EH (cell line): Measurements from ENCODE around the gene BCAS3.

Experiments used
- DNase-seq: peaks from one replicate; pipeline ENCODE4 v3.0.0-alpha.2; 2015; ENCODE audit warnings: low read depth

The BCAS3 gene

DNA sequence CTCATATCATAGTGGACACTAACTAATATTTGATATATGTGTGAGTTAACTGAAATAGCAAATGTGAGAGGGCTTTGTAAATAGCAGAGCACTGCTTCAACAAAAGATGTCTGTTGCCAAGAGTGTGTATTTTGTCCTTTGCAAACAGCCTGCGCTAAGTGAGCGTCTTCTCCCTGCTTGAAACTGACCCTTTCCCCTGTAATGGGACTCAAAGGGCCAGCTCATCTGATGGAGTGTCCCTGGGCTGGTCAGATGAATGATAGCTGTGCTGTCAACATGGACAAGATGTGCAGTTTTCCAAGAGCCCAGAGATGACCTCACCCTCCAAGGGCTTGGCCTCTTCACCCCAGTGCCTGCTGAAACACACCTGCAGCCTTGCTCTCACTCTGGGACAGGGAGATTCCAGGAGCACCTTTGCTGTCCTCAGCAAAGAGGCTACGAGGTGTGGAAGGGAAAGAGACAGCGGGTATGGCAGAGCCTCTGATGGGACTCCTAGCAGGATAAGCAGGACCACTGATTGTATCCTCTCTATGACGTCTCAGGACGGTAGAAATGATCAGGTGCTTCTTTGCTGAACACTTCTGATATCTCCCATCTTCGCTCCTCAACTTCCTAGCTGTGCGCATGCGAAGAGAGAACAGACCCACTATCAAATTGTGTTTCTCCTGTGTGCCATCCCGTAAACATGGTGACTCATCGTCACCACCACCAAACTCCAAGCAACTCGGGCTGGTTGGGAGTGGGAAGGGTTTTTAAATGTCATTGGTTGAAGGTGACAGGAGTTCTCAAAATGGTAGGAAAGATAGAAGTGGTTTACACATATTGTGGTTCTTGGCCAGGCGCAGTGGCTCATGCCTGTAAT is 686.2 kb downstream of the BCAS3 start:
- DNase-seq: no peak

DNA sequence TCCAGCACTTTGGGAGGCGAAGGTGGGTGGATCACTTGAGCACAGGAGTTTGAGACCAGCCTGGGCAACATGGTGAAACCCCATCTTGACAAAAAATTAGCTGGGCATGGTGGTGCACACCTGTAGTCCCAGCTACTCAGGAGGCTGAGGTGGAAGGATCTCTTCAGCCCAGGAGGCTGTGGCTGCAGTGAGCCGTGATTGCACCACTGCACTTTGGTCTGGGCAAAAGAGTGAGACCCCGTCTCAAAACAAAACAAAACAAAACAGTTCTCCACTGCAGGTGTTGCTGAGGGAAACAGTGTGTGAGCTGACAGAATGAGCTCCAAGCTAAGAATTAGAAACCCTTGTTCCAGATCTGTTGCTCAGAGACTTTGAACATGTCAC is 686.8 kb downstream of the BCAS3 start:
- DNase-seq: no peak

DNA sequence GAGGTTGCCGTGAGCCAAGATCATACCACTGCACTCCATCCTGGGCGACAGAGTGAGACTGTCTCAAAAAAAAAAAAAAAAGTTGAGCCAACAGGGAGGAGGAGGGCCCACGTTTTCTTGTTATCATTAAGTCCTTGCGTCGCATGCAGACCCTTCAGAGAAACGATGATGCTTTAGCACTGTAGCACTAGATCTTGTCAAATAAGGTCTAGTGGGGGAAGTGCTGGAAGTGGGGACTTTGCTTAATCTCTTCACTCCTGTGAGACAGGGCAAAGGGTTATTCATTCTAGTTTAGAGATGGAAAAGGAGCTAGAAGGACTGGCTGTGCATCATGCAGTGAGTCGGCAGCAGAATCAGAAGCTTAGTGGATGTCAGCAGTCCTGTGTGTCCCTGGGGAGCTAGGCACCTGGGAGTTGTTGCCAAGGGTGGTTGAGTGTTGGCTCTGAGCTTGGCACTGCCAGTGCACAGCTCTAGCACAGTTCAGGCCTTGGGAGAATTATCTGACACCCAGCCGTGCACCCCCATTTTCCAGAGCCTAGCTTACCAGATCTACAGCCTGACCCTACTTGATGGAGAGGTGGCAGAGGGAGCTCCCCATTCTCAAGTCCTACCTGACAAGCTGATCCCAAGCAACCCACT is 688.5 kb downstream of the BCAS3 start:
- no peak for DNase-seq

DNA sequence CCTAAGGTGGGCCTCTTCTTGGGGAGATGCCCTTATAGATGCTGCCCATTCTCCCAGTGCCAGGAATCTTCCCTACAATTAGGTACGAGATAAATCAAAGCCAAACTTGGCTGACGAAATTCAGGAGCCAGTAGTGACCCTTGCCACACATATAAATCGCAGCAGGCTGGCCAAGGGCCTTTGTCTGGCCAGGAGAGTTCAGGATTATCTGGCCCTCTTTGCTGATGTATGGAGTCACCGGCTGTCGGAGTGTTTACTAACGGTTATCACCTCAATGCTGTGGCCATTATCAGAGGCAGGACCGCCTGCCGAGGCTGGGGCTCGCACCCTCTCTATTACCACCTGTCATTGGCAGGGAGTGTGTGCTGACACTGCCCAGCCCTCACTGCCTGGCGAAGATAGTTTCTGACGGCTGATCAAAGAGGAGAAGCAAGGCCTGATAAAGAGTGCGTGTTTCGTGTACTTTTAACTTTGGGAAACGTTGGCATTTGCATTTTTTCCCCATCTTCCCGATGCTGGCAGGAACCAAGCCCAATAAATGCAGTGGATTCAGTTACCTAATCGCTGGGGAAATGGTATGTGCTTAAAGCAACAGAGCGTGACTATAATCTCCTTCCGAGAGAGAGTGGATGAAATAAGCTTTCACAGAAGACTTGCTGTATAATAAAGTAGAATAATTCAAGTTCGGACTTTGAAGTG is 689.2 kb downstream of the BCAS3 start:
- no peak for DNase-seq

DNA sequence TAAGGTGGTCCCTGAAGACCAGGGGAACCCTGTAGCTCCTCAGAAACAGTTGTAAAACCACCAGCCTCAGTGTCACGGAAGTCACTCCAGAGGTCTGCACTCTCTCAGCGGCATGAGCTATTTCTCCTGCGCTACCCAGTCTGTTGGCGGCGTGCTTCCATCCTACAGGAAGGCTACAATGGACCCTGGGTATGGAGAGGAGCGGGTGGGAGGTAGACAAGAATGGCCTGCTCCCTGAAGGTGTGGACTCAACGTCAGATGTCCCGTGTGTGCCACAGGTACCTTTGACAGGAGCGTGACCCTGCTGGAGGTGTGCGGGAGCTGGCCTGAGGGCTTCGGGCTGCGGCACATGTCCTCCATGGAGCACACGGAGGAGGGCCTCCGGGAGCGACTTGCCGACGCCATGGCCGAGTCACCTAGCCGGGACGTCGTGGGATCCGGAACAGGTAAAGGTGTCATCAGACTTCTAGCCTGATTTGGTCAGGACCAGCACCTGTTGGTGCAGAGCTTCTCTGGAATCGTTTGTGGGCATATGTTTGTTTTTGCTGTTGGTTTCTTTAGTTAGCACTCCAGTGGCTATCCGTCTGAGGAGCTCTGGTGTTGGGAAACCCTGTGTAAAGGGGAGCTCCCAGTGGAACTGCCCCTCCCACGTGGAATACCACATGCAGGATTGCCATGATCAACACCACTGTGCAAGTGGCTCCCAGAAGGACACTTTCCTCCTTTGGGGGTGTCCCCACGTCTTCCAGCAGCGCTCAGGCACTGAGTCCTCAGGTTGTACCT is 690.6 kb downstream of the BCAS3 start:
- no peak for DNase-seq

DNA sequence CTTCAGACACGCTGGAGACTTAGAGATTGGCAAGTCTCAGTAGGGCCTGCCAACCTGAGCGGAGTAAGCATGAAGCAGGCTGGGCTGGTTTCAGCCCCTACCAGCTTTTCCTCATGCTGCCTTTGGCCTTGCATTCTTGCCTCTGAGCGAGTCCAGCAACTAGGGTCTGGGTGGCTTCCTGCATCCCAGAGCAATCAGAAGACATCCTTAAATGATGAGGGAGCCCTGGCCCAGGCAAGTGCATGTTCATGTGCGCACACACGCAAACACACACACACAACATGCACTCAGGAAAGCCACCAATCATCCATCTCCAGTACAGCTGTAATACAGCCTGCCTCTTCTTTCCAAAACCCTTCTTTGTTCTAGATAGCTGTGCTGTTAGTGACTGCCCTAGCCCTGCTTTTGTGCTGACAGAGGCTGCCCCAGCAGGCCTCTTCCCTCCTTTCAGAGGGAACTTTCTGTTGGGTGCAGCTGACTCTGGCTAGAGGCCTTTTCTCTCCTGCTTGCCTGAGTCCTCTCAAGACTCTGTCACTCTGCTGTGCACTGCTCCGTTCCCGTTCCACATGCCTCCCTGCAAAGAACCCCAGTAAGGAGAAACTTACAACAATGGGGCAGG is 691.3 kb downstream of the BCAS3 start:
- DNase-seq: no peak

DNA sequence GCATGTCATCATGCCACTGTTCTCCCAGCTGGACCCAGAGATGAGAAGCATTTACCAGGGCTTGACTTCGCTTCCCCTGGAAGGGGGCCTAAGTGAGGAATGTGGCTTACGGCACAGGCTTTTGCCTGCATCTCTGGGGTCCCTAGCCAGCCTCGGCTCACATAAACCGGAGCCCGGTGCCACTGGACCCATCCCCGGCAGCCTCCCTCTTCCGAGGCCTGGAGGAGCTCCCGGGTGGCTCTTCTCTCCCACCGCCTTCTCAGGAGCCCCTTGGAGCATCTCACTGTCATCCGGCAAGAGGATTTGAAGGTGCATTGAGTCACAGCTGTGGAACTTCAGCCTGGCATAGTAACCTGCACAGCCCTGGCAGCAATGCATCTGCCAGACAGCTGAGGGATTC is 692.1 kb downstream of the BCAS3 start:
- DNase-seq: no peak

DNA sequence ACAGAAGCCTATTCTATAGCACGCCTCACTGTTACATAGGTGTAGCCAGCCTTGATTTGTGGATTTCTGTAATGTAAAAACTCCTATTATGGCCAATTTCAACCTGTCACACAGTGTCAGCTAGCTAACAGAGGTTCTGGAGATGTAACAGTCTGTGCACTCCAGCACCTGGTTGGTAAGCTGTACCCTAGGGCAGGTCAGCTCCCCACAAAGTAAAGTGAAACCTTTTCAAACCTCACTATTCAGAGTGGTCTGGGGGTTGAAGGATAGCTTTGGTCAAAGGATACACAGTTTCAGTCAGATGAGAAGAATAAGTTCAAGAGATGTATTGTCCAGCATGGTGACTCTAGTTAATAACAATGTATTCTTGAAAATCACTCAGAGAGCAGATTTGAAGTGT is 693.5 kb downstream of the BCAS3 start:
- no peak for DNase-seq

DNA sequence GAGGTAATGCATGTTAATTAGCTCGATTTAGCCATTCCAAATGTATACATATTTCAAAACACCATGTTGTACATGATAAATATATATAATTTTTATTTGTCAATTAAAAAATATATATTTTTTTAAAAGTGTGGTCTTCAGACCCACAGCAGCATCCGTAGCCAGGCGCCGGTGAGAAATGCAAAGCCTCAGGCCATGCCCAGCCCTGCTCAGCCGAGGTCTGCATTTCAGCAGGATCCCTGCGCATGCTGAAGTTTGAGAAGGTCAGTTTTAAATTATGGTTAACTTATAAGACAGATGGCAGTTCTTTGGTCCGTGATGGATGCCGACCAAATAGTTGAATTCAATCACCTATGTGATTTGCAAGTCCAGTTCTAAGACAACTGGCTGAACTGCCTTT is 694.0 kb downstream of the BCAS3 start:
- no peak for DNase-seq

DNA sequence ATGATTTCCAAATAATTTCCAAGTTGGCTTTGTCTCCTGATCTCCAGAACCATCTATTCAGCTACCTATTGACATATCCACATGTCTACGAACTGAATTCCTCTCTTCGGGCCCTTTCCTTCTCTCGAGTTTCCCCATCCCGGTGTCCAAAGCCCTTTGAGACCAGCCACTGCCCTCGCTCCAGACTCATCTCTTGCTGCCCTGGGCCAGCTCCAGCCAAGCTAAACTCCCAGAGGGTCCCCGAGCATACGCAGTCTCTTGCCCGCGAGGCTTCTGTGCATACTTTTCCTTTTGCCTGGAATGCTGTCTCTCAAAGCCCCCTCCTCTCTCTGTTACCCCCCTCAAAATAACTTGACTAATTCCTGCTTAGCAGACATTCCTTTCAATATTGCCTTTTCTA is 694.8 kb downstream of the BCAS3 start:
- DNase-seq: no peak

DNA sequence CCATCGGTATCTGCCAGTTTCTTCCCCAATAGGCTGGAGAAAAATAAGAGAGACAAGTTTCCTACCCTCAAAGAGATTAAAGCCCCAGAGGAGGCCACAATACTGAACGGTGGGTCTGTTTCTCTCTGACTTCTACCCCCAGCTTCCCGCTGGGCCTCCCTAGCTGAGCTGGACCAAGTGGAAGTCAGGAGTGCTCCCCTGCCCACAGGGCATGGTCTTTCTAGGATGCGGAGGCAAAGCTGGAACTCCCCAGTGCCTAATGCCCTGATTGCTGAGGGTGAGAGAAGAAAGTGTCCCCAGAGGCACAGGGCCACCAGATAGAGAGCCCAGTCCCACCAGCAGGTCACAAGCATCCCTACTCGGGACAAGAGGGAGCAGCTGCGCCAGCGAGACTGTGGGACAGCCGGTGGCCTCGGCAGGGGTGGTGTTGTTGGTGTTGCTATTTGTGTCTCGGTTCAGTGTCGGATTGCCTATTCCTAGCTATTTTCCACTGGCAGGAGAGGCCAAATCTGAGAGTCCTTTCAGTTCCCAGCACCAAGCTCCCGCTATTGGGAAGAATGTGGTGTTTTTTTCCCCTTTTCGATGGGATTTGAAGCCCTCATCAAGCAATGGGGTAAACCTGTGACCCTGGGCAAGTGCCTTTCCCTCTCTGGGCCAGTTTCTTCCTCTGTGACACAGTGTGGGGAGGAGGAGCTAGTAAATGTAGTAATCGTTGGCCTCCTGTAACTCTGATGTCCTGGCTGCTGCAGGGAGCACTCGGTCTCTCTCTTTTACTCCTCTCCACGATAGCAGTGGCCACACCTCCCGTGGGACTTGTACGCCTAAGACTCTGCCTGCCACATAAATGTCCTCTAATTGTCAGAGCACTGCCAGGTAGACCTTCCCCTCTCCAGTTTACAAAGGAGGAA is 699.5 kb downstream of the BCAS3 start:
- no peak for DNase-seq

DNA sequence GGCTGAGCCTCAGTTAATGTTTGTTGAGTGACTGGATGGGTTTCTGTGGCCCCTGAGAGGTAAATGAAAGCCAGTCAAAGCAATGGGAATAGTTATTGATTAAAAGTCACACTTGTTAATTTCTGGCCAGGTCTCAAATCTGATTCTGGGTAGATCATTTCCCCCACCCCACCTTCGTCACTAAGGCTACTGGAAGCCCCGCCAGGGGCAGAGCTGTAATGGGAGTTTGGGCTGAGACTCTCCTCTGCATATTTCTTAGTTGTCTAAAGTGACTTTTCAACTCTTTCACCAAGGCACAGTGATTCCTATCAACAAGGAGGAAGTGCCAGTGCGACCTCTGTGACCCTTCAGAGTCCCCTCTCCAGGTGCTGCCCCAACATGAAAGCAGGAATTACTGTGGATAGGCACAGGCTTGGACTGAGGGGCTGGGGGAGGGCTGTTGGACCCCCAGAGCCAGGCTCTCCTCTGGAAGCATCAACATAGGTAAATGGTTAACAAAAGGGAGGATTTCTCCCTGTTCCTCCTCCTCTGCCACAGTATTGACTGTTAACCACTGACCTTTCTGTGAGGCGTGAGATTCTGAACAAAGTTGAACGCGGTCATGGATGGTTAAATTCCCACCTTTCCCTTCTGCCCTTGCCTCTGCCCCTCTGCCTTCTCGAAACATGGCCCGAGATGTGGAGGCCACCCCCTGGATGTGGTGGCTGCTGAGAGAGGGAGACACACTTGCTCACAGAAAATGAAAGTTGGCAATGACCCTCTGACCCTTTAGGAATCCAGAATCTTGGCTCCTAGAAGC is 701.2 kb downstream of the BCAS3 start:
- no peak for DNase-seq

DNA sequence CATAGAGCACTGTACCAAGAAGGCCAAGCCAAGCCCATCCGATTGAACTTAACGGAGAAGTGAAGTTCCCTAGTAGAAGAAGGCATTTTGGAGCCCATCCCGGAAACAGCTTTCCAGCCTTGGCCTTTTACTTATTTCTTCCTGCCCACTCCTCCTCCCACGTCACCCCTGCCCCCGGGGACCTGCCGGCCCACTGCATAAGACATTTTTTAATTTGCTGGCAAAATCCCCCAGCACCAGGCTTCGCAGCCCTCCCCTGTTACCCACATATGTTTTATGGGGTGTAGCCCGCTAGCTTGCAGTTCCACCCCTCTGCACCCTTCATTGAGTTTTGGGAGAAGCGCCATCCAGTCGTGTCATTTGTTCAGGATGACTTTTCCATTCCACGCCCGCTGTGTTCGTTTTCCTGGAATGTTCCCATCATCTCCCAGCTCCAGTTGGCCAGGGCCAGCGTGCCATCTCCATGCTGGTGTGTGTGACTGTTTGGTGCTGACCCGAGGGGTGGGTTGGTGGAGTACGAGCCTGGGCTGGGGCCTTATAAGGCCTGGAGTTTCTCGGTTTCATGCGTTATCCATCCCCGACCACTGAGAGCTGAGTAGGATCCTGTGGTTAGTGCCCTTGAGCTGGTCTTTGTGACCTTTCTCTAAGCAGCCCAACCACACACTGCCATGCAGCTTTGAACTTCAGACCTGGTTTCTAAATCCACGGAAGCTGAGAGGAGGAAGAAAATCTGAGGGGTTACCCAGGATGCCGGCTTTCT is 702.0 kb downstream of the BCAS3 start:
- DNase-seq: no peak

DNA sequence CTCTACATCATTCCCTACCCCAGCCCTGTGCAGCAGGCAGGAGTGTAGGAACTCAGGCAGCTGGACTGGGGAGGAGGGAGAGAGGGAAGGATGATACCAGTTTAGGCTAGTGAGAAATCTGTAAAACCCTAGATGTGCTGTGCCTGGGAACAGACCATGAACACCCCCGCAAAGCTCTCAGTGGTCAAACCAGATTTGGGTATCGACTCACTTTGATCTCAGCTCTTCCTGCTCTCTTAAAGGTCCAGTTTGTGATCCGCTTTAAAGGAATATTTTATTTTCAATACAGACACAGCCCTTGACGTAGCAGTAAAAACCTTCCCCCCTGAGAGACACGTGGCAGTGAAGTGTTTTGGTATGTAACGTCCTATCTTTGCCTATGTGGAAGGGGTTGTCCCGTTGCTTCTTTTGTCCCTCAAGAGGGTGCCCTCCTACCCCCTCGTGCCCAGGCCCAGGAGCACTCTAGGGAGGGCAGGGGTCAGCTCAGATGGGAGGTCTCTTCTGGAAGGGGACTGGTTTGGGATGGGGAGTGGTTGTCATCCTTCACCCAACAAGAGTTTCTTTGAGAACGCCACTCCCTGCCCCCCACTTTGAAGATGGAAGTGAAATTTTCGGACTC is 702.7 kb downstream of the BCAS3 start:
- DNase-seq: no peak

DNA sequence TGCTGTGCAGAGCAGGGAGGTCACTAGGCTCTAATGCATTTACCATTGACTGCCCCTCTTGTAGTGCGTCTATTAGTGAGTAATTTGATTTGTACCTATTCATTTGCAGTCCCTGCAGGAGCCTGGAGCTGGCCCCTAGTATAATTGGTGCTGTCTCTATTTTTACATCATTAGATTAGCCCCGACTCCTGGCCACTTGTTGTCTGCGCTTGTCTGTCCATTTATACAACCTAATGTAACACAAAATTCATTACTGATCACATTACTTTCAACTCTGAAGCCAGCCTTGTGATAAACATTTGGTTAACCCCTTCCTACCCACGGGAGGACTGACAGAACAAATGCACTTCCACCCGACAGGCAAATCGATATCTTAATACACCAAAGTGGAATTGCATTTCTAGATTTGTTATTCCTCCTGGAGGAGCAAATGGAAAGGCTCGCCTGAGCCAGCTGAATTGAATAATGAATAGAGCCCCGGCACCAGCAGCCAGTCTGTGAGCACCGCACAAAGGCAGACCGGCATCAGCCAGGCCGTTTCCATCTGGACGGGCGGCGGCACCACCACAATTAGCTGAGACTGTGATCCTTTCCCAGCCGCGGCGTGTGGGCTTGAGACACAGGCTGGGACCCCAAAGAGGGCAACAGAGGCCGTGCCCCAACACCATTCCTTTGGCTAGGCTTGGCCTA is 703.3 kb downstream of the BCAS3 start:
- no peak for DNase-seq

DNA sequence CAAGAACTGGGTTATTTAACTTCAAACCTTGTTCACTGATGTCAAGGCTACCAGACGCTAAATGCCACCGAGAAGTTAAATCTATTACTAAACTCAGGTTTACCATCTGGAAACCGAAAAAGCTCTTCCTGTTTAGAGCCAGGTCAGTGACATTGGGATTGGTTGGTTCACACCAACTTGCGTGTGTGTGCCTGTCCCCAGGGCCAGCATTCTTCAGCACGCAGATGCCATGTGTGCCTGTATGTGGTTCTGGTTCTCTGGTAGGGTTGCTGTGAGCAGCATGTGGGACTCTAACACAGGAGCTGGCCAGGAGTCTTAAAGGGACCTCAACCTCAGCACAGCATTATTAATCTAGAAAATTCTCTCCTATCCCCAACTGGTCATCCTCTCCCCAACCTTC is 703.9 kb downstream of the BCAS3 start:
- no peak for DNase-seq

DNA sequence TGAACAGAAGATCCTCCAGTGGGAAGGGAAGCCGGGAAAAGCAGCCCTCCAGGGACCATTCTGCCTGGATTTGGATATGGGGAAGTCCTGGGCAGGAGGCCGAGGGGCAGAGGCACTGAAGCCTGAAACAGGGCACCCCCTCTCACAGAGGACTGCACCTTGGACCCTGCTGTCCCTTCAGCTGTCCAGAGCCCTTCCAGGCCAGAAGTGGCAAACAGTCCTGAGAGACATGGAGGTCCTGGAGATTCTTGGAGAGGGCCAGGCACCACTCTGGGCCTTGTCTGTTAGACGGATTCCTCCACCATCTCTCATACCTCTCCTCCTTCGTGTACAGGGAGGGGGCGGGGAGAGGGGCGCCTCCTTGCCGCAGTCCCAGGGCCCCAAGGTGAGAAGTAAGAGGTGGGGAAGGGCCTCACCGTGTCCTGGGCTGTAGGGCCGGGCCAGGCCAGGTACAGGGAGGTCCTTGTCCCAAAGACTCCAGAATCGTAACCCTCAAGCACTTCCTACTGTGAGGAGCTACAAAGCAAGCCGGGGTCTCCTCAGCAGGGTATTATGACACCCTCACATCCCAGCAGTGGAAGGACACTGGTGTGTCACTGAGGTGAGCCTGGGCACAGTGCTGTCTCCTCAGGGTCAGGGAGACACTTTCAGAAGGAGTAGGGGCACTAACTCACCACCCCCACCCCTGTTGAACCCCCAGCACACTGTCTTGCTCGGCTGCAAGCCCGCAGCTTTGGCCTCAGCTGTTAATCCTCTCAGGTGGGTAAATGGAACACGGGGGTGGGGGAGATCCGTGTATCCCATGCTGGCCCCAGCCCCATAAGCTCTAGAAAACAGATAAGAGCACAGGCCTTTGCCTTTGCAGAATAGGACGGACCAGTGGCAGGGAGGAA is 705.4 kb downstream of the BCAS3 start:
- DNase-seq: no peak
